Measurements from ENCODE around the gene LGALS8. TPM values are rescaled to one million over a fixed set of nuclear protein-coding genes. Genes with fewer than 3 reads are reported as not detected.

The LGALS8 gene
- total and polyA plus RNA-seq, 2 of the 4 experiments (the other 2 are of a cell fraction) = 41.3 to 57.7 TPM

- H2BK15ac ChIP-seq (ENCODE audit: low read depth, low read length) = no peak overlapping the region
- H3K14ac ChIP-seq (replicated peaks; ENCODE audit: low read depth, low read length) = no peak overlapping the region
- intact Hi-C loops (cut with micrococcal nuclease) = no loop called here
- H2BK120ac ChIP-seq (ENCODE audit: low read depth, low read length) = no peak overlapping the region
- H3K9me1 ChIP-seq (ENCODE audit: insufficient read depth, low read length) = no peaks in the 10 kb centered on the region
- H4K91ac ChIP-seq (ENCODE audit: insufficient read depth, low read depth, low read length) = no peak overlapping the region
- H4K20me1 ChIP-seq (ENCODE audit: insufficient read depth, low read length) = no peaks in the 10 kb centered on the region
- H3K9ac ChIP-seq (ENCODE audit: low read depth, low read length) = no peak overlapping the region
- dilution Hi-C loops (cut with HindIII; ENCODE audit: low sequenced_read_pairs, unreplicated experiment) = no loop called here
- no TSS peak for BruUV-seq (replicated peaks)
- in situ Hi-C loops (cut with MboI; ENCODE audit: low sequenced_read_pairs) = no loop called here
- H3K18ac ChIP-seq (ENCODE audit: low read depth, low read length) = no peak overlapping the region
- no peak overlapping the region for H2AK9ac ChIP-seq (replicated peaks; ENCODE audit: low read depth, low read length, poor library complexity)
- H3K27me3 ChIP-seq (ENCODE audit: control insufficient read depth, insufficient read depth, low read length) = no peaks in the 10 kb centered on the region
- POLR2A ChIA-PET (ENCODE audit: unreplicated experiment) = no interaction called here
- H3K23ac ChIP-seq (ENCODE audit: low read depth, low read length) = no peak overlapping the region
- no peaks in the 10 kb centered on the region for H3K9me3 ChIP-seq (ENCODE audit: control insufficient read depth, insufficient read depth, low read length)
- no peak overlapping the region for H2AFZ ChIP-seq (replicated peaks; ENCODE audit: low read length, poor library complexity)
- H3K4me2 ChIP-seq (ENCODE audit: low read depth, low read length) = no peak overlapping the region
- no peak overlapping the region for H3K56ac ChIP-seq (ENCODE audit: extremely low read depth, insufficient read depth, low read length)
- no peak overlapping the region for H2BK5ac ChIP-seq (ENCODE audit: low read depth, low read length, poor library complexity, severe bottlenecking)
- TF ChIP-seq MAFK (IDR thresholded peaks at IDR 0.05; ENCODE audit: low read depth, low read length) = no peak
- no peak for TF ChIP-seq SMC3 (IDR thresholded peaks at IDR 0.05; ENCODE audit: low read depth, low read length)
- no peak for TF ChIP-seq POLR2A (IDR thresholded peaks at IDR 0.05; ENCODE audit: low read depth, low read length)
- no peak for TF ChIP-seq NFE2L2 (IDR thresholded peaks at IDR 0.05; ENCODE audit: low read depth, low read length)
- TF ChIP-seq MAZ (IDR thresholded peaks at IDR 0.05; ENCODE audit: borderline replicate concordance, low read depth, low read length) = no peak
- TF ChIP-seq RFX5 (IDR thresholded peaks at IDR 0.05; ENCODE audit: low read depth, low read length) = no peak
- no peak for TF ChIP-seq CHD1 (IDR thresholded peaks at IDR 0.05; ENCODE audit: low read depth, low read length)
- TF ChIP-seq ELK1 (IDR thresholded peaks at IDR 0.05; ENCODE audit: borderline replicate concordance, low read depth, low read length) = no peak
- no peak for TF ChIP-seq FOS (IDR thresholded peaks at IDR 0.05; ENCODE audit: low read depth, low read length)
- TF ChIP-seq CTCF (conservative IDR thresholded peaks at IDR 0.05; ENCODE audit: low read depth, low read length) = no peak
- no peak for TF ChIP-seq USF2 (IDR thresholded peaks at IDR 0.05; ENCODE audit: low read depth, low read length)
- TF ChIP-seq MXI1 (IDR thresholded peaks at IDR 0.05; ENCODE audit: borderline replicate concordance, low read depth, low read length) = no peak
- H3K79me1 ChIP-seq (ENCODE audit: low read depth in 1 of 2, low read length in 2 of 2) = no peaks in the 10 kb centered on the region
- no peak overlapping the region for H3K27ac ChIP-seq (ENCODE audit: insufficient read depth, low read length)
- ATAC-seq (ENCODE audit: low read depth) = no peak
- no peak overlapping the region for H3K4me3 ChIP-seq (ENCODE audit: insufficient read depth, low read depth, low read length)
- H2BK20ac ChIP-seq (ENCODE audit: low read depth, low read length) = no peak overlapping the region
- H3K4ac ChIP-seq (ENCODE audit: low read depth, low read length) = no peak overlapping the region
- H2AK5ac ChIP-seq (ENCODE audit: low read depth, low read length) = no peak overlapping the region
- no peak overlapping the region for H4K5ac ChIP-seq (ENCODE audit: low read depth, low read length)
- CTCF ChIA-PET = no interaction called here
- no peak overlapping the region for H4K8ac ChIP-seq (ENCODE audit: low read depth in 2 of 2, low read length in 2 of 2)
- no peaks in the 10 kb centered on the region for H3K4me1 ChIP-seq (ENCODE audit: control insufficient read depth, insufficient read depth, low read length)
- no CpG with 5 or more reads among the region's 5 CpGs for WGBS, 2 experiments (ENCODE audit: extremely low coverage in 2 of 2, insufficient read length in 1 of 2)
- DNase-seq = no peak
- H3K36me3 ChIP-seq (ENCODE audit: control insufficient read depth, insufficient read depth, low read length) = peaks cover 34% of the 10 kb centered on the region
Observed at GRCh38 chr1:236565530-236565929, 41.7 kb downstream of the LGALS8 start.

Measured in IMR-90 (cell line).